Neural cell (in vitro differentiated cells): ENCODE data around the gene RIPOR2. TPM values are rescaled to one million over a fixed set of nuclear protein-coding genes. Genes with fewer than 3 reads are reported as not detected.

Experiments used
- H2AFZ ChIP-seq: fragments of 200-600, 300-800 bp; sonication (generic), shearing (Covaris generic); 2 replicates; pipeline ENCODE4 v1.6.0; 2014; ENCODE audit warnings: low read depth, mild to moderate bottlenecking, antibody characterized with exemption, low read length, moderate library complexity
- H3F3A ChIP-seq: fragments of 200-600 bp; shearing (Covaris generic); 2 replicates; pipeline ENCODE4 v1.6.1; 2016; ENCODE audit warnings: mild to moderate bottlenecking, moderate library complexity, mixed read lengths, antibody characterized with exemption, low read length; ENCODE audit not compliant: insufficient read depth, poor library complexity, severe bottlenecking
- H3K27ac ChIP-seq: fragments of 200-600, 300-800 bp; sonication (generic), shearing (Covaris generic); 2 replicates; pipeline ENCODE4 v1.5.1; 2014; ENCODE audit warnings: mild to moderate bottlenecking, low read length, moderate library complexity
- H3K27me3 ChIP-seq: fragments of 300-800, 200-600 bp; sonication (generic), shearing (Covaris generic); 2 replicates; pipeline ENCODE4 v1.6.0; 2014; ENCODE audit warnings: mild to moderate bottlenecking, low read depth, low read length, moderate library complexity; ENCODE audit not compliant: insufficient read depth
- H3K36me3 ChIP-seq: fragments of 300-800, 200-600 bp; sonication (generic), shearing (Covaris generic); 2 replicates; pipeline ENCODE4 v1.5.1; 2014; ENCODE audit warnings: mild to moderate bottlenecking, antibody characterized with exemption, low read length, moderate library complexity; ENCODE audit not compliant: insufficient read depth
- H3K4me2 ChIP-seq: fragments of 300-800, 200-600 bp; sonication (generic), shearing (Covaris generic); 2 replicates; pipeline ENCODE4 v1.6.0; 2014; ENCODE audit warnings: mild to moderate bottlenecking, low read length
- H3K4me3 ChIP-seq: fragments of 300-800, 200-600 bp; sonication (generic), shearing (Covaris generic); 2 replicates; pipeline ENCODE4 v1.5.1; 2014; ENCODE audit warnings: mild to moderate bottlenecking, low read length, moderate library complexity
- H3K79me2 ChIP-seq: fragments of 200-600 bp; shearing (Covaris generic); replicated peaks from 2 replicates; pipeline ENCODE4 v1.6.0; 2014; ENCODE audit warnings: mild to moderate bottlenecking, low read length, moderate library complexity; ENCODE audit not compliant: insufficient read depth
- H3K9ac ChIP-seq: fragments of 300-800, 200-600 bp; sonication (generic), shearing (Covaris generic); 2 replicates; pipeline ENCODE4 v1.6.1; 2016; ENCODE audit warnings: mild to moderate bottlenecking, low read length, mixed read lengths
- H3K9me2 ChIP-seq: fragments of 200-600 bp; shearing (Covaris generic); 2 replicates; pipeline ENCODE4 v1.6.1; 2016; ENCODE audit warnings: mild to moderate bottlenecking, low read length, mixed read lengths; ENCODE audit not compliant: insufficient read depth
- H3K9me3 ChIP-seq: fragments of 200-600, 300-800 bp; sonication (generic), shearing (Covaris generic); 2 replicates; pipeline ENCODE4 v1.6.1; 2016; ENCODE audit warnings: mild to moderate bottlenecking, mixed run types, low read length, moderate library complexity, mixed read lengths
- H4K20me1 ChIP-seq: fragments of 200-600 bp; shearing (Covaris generic); 2 replicates; pipeline ENCODE4 v1.6.1; 2016; ENCODE audit warnings: mild to moderate bottlenecking, mixed run types; ENCODE audit not compliant: insufficient read depth
- CTCF ChIP-seq: fragments of 450-650 bp; IDR thresholded peaks from 2 replicates; pipeline ENCODE4 v1.5.1; 2014; ENCODE audit warnings: antibody characterized with exemption, mild to moderate bottlenecking, moderate library complexity; ENCODE audit not compliant: poor library complexity, severe bottlenecking
- EP300 ChIP-seq: fragments of 450-650 bp; conservative IDR thresholded peaks from 2 replicates; pipeline ENCODE4 v1.6.1; 2014; ENCODE audit warnings: antibody characterized with exemption, mild to moderate bottlenecking, moderate library complexity; ENCODE audit not compliant: poor library complexity, severe bottlenecking
- EZH2 ChIP-seq: fragments of 200-600, 300-800 bp; shearing (Covaris generic), sonication (generic); IDR thresholded peaks from 2 replicates; pipeline ENCODE4 v1.6.1; 2014; ENCODE audit warnings: antibody characterized with exemption, low read length, borderline replicate concordance, mild to moderate bottlenecking; ENCODE audit not compliant: insufficient read depth, poor library complexity, severe bottlenecking
- MXI1 ChIP-seq: fragments of 450-650 bp; conservative IDR thresholded peaks from 2 replicates; pipeline ENCODE4 v1.6.1; 2014; ENCODE audit warnings: antibody characterized with exemption, mild to moderate bottlenecking; ENCODE audit not compliant: poor library complexity, severe bottlenecking
- POLR2AphosphoS5 ChIP-seq: IDR thresholded peaks from 2 replicates; pipeline ENCODE4 v1.6.1; 2012
- RAD21 ChIP-seq: fragments of 450-650 bp; conservative IDR thresholded peaks from 2 replicates; pipeline ENCODE4 v1.6.1; 2014; ENCODE audit warnings: antibody characterized with exemption, mild to moderate bottlenecking, moderate library complexity
- REST ChIP-seq: IDR thresholded peaks from 2 replicates; pipeline ENCODE4 v1.6.1; 2012; ENCODE audit warnings: borderline replicate concordance
- SMC3 ChIP-seq: fragments of 450-650 bp; conservative IDR thresholded peaks from 2 replicates; pipeline ENCODE4 v1.6.1; 2014; ENCODE audit warnings: antibody characterized with exemption, mild to moderate bottlenecking, moderate library complexity; ENCODE audit not compliant: poor library complexity
- TAF1 ChIP-seq: IDR thresholded peaks from 2 replicates; pipeline ENCODE4 v1.6.1; 2012; ENCODE audit warnings: low read depth
- polyA plus RNA-seq: library from polyadenylated mRNA; depleted of rRNA; stranded (reverse); fragments of >200 nt; gene quantifications from 2 replicates; pipeline ENCODE4 v1.2.3, GENCODE V29; 2014

Gene RIPOR2
- polyA plus RNA-seq, 1 donor from 2014 or later, result 83.8 TPM

GRCh38 chr6:24821860-24822444 is 113.8 kb downstream of the RIPOR2 start:
- no peaks in the 10 kb centered on the region for H3F3A ChIP-seq
- no peak overlapping the region for H3K9ac ChIP-seq
- H2AFZ ChIP-seq, result no peak overlapping the region
- no peaks in the 10 kb centered on the region for H4K20me1 ChIP-seq
- TF ChIP-seq TAF1 (no peak), RAD21 (no peak), MXI1 (no peak), REST (no peak), CTCF (no peak), POLR2AphosphoS5 (no peak), EZH2 (no peak), SMC3 (no peak), EP300 (no peak)
- no peaks in the 10 kb centered on the region for H3K27me3 ChIP-seq
- no peaks in the 10 kb centered on the region for H3K9me2 ChIP-seq
- H3K4me3 ChIP-seq, result no peak overlapping the region
- H3K27ac ChIP-seq, result no peak overlapping the region
- H3K9me3 ChIP-seq, result no peaks in the 10 kb centered on the region
- no peaks in the 10 kb centered on the region for H3K79me2 ChIP-seq
- peaks cover 13% of the 10 kb centered on the region for H3K36me3 ChIP-seq
- H3K4me2 ChIP-seq, result no peak overlapping the region

- no peak overlapping the region for H2AFZ ChIP-seq
- no peak for TF ChIP-seq POLR2AphosphoS5
- TF ChIP-seq SMC3, result no peak
- TF ChIP-seq EZH2, result no peak
- TF ChIP-seq CTCF, result no peak
- TF ChIP-seq RAD21, result no peak
- TF ChIP-seq EP300, result no peak
- no peak overlapping the region for H3K9ac ChIP-seq
- no peaks in the 10 kb centered on the region for H3K27me3 ChIP-seq
- no peaks in the 10 kb centered on the region for H3K9me2 ChIP-seq
- no peaks in the 10 kb centered on the region for H4K20me1 ChIP-seq
- H3K4me2 ChIP-seq, result no peak overlapping the region
- no peaks in the 10 kb centered on the region for H3F3A ChIP-seq
- no peak overlapping the region for H3K4me3 ChIP-seq
- no peaks in the 10 kb centered on the region for H3K79me2 ChIP-seq
- H3K9me3 ChIP-seq, result no peaks in the 10 kb centered on the region
- H3K27ac ChIP-seq, result no peak overlapping the region
- peaks cover 8% of the 10 kb centered on the region for H3K36me3 ChIP-seq
Measured at GRCh38 chr6:24818346-24818745, 117.4 kb downstream of the RIPOR2 start.
